Activated T-cell treated with anti-CD3 and anti-CD28 coated beads, Interleukin-2, amount 50 U/mL, for 4 hours (primary cell): ENCODE results near the gene LRRC72. TPM values are rescaled to one million over a fixed set of nuclear protein-coding genes. Genes with fewer than 3 reads are reported as not detected.
A peak's percentile ranks its signal among the peaks of the same experiment; 100 is the strongest.

Source experiments
- ATAC-seq, 2 donors: fragments of 200-7000 bp; cut with Tn5 transposase; one replicate each; pipeline ENCODE4 v1.10.0; 2021
- DNase-seq: peaks from one replicate; pipeline ENCODE4 v3.0.0-alpha.2; 2020
- H3K27me3 Mint-ChIP-seq: one replicate; pipeline ENCODE4 v1.8.0; 2021; ENCODE audit warnings: low read depth, mixed read lengths
- H3K36me3 Mint-ChIP-seq: one replicate; pipeline ENCODE4 v1.8.0; 2022; ENCODE audit warnings: mixed read lengths; ENCODE audit not compliant: insufficient read depth
- H3K4me1 Mint-ChIP-seq: one replicate; pipeline ENCODE4 v1.8.0; 2021; ENCODE audit warnings: low read depth, mixed read lengths
- H3K4me3 Mint-ChIP-seq: one replicate; pipeline ENCODE4 v1.8.0; 2021; ENCODE audit warnings: mild to moderate bottlenecking, moderate library complexity, mixed read lengths
- H3K9me3 Mint-ChIP-seq: one replicate; pipeline ENCODE4 v1.8.0; 2021; ENCODE audit warnings: mixed read lengths
- total RNA-seq, 3 donors: library from RNA; stranded (reverse); gene quantifications; one replicate each; pipeline ENCODE4 v1.2.1, GENCODE V29; 2021

The LRRC72 gene
- total RNA-seq, 3 donors from 2014 or later: not detected

- H3K9me3 Mint-ChIP-seq: no peaks in the 10 kb centered on the region
- no peak overlapping the region for H3K4me3 Mint-ChIP-seq
- H3K36me3 Mint-ChIP-seq: peaks cover 36% of the 10 kb centered on the region
- DNase-seq (no peak), ATAC-seq (no peak)
- no peaks in the 10 kb centered on the region for H3K27me3 Mint-ChIP-seq
- no peaks in the 10 kb centered on the region for H3K4me1 Mint-ChIP-seq
Measured at GRCh38 chr7:16603633-16604032, 77.0 kb downstream of the LRRC72 start.

GRCh38 chr7:16604054-16604453, 77.4 kb downstream of the LRRC72 start:
- ATAC-seq (no peak), DNase-seq (no peak)
- Mint-ChIP-seq H3K4me1 (no peaks in the 10 kb centered on the region), H3K27me3 (no peaks in the 10 kb centered on the region), H3K36me3 (peaks cover 36% of the 10 kb centered on the region), H3K4me3 (no peak overlapping the region), H3K9me3 (no peaks in the 10 kb centered on the region)

DNA sequence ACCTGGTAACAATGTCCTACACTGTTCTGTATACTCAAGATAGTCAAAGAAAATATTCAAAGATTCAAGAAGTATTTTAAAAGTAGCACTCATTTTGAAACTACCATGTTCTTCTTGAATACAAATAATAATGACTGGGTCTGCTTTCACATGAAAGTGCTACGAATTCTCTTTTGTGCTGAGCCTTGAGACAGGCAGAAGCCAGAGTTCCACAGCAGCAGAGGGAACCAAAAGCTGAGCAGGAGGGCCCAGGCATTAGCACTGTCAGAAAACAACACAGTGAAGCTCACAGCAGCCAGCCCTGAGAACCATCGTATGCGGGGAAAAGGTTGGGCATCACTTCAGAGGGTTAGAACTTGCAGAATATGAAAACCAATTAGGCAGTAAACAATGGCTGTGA, 80.1 kb downstream of the LRRC72 start:
- H3K36me3 Mint-ChIP-seq: peaks cover 34% of the 10 kb centered on the region
- no peaks in the 10 kb centered on the region for H3K4me1 Mint-ChIP-seq
- no peaks in the 10 kb centered on the region for H3K9me3 Mint-ChIP-seq
- no peaks in the 10 kb centered on the region for H3K27me3 Mint-ChIP-seq
- H3K4me3 Mint-ChIP-seq: no peak overlapping the region
- DNase-seq (no peak), ATAC-seq (no peak)

DNA sequence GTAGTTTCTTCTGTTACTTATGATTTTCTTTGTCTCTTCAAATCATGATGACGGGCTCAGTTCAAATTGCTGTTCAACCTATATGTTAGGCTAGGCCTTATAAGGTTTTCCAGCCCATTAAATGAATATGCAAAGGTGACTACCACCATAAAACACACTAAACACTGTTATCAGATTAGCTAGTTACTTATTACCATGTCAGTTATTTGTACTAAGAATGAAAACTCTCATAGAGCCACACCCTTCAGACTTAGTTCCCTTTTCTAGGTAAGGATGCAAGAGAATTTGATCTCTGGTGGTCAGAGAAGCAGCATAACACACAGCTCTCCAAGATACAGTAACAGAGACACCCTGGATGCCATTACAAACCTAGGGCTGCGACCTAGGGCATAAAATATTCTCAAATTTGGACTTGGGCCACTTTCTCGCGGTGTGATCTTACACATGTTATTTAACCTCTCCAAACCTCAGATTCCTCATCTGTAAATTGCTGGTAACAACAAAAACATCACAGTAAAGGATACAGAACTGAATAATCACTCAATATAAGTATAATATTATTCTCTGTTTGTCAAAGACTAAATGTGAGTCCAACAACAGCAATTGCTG, 83.3 kb downstream of the LRRC72 start:
- H3K36me3 Mint-ChIP-seq: peaks cover 32% of the 10 kb centered on the region
- DNase-seq (no peak), ATAC-seq (no peak)
- H3K4me3 Mint-ChIP-seq: no peak overlapping the region
- no peaks in the 10 kb centered on the region for H3K9me3 Mint-ChIP-seq
- no peaks in the 10 kb centered on the region for H3K27me3 Mint-ChIP-seq
- no peaks in the 10 kb centered on the region for H3K4me1 Mint-ChIP-seq

DNA sequence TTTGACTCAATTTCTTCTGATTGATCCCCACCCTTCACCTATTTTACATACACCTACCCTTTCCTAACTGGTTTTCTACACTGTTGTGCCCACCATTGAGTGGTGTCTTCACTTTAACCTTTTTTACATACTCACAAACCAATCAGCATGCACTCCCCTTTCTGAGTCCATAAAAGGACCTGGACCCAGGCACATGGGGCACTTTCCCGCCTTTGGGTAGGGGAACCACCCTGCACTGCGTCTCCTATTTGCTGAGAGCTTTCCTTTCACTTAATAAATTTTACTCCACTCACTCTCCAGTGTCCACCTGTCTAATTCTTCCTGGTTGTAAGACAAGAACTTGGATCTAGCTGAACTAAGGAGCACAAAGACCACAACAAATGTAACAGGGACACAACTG, 85.1 kb downstream of the LRRC72 start:
- no peak for DNase-seq
- Mint-ChIP-seq H3K36me3 (peaks cover 34% of the 10 kb centered on the region), H3K4me3 (no peak overlapping the region), H3K27me3 (no peaks in the 10 kb centered on the region), H3K9me3 (no peaks in the 10 kb centered on the region), H3K4me1 (no peaks in the 10 kb centered on the region)
- ATAC-seq: no peak

GRCh38 chr7:16615228-16615627, 88.6 kb downstream of the LRRC72 start:
- Mint-ChIP-seq H3K9me3 (no peaks in the 10 kb centered on the region), H3K27me3 (no peaks in the 10 kb centered on the region), H3K4me3 (no peak overlapping the region), H3K36me3 (peaks cover 36% of the 10 kb centered on the region), H3K4me1 (peaks cover 11% of the 10 kb centered on the region)
- no peak for ATAC-seq
- DNase-seq: no peak

- no peaks in the 10 kb centered on the region for H3K9me3 Mint-ChIP-seq
- no peaks in the 10 kb centered on the region for H3K27me3 Mint-ChIP-seq
- no peak for DNase-seq
- H3K4me1 Mint-ChIP-seq: peaks cover 14% of the 10 kb centered on the region
- peaks cover 36% of the 10 kb centered on the region for H3K36me3 Mint-ChIP-seq
- no peak overlapping the region for H3K4me3 Mint-ChIP-seq
- no peak for ATAC-seq
Measured at GRCh38 chr7:16616122-16616521, 89.5 kb downstream of the LRRC72 start.

DNA sequence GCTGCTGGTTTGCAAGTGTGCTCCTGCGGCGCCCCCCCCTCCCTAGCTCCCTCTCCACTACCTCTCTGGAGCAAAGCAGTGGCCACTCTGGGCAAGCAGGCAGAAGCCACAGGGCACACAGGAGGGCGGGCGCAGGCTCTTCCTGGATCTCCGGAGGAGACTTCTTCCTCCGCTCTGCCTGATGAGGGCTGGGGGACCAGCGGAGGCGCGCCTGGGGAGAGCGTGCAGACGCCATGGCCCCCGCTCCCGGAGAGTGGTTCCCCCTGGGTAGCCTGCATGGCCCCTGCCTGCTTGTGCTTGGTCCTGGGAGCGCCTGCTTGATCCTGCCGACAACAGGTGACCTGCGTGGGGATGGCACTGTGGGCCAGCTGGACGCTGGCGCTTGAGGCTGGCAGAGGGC, 89.9 kb downstream of the LRRC72 start:
- no peak overlapping the region for H3K4me3 Mint-ChIP-seq
- no peaks in the 10 kb centered on the region for H3K27me3 Mint-ChIP-seq
- H3K36me3 Mint-ChIP-seq: peaks cover 38% of the 10 kb centered on the region
- H3K4me1 Mint-ChIP-seq: peaks cover 14% of the 10 kb centered on the region
- no peak for ATAC-seq
- no peak for DNase-seq
- H3K9me3 Mint-ChIP-seq: no peaks in the 10 kb centered on the region

- DNase-seq (no peak), ATAC-seq (peak; percentile 98 to 99)
- no peaks in the 10 kb centered on the region for H3K27me3 Mint-ChIP-seq
- H3K9me3 Mint-ChIP-seq: no peaks in the 10 kb centered on the region
- H3K4me1 Mint-ChIP-seq: peaks cover 14% of the 10 kb centered on the region
- H3K4me3 Mint-ChIP-seq: no peak overlapping the region
- peaks cover 42% of the 10 kb centered on the region for H3K36me3 Mint-ChIP-seq
Measured at GRCh38 chr7:16619979-16620408, 93.4 kb downstream of the LRRC72 start.

DNA sequence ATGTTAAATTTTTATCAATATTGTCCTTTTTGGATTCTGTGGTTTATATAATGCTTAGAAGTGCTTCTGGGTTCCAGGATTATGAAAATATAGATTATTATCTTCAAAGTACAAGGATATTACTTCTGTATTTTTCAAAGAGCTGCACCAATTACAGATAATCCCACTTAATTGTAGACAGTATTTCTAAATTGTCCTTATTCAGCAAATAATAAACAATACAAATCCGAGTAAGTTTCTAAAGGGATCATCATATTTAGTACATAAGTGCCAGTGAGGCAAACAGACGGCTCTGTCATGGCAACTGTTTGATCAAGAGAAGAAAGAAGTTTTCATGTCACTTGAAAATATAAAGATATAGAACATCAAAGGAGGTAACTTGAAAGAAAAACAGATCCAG, 99.8 kb downstream of the LRRC72 start:
- Mint-ChIP-seq H3K9me3 (no peaks in the 10 kb centered on the region), H3K36me3 (peaks cover 20% of the 10 kb centered on the region), H3K4me1 (no peaks in the 10 kb centered on the region), H3K27me3 (no peaks in the 10 kb centered on the region), H3K4me3 (no peak overlapping the region)
- ATAC-seq (no peak), DNase-seq (no peak)

- no peak for ATAC-seq
- Mint-ChIP-seq H3K4me3 (no peak overlapping the region), H3K4me1 (no peaks in the 10 kb centered on the region), H3K36me3 (peaks cover 21% of the 10 kb centered on the region), H3K27me3 (no peaks in the 10 kb centered on the region), H3K9me3 (no peaks in the 10 kb centered on the region)
- DNase-seq: no peak
Measured at GRCh38 chr7:16627236-16627635, 100.6 kb downstream of the LRRC72 start.

DNA sequence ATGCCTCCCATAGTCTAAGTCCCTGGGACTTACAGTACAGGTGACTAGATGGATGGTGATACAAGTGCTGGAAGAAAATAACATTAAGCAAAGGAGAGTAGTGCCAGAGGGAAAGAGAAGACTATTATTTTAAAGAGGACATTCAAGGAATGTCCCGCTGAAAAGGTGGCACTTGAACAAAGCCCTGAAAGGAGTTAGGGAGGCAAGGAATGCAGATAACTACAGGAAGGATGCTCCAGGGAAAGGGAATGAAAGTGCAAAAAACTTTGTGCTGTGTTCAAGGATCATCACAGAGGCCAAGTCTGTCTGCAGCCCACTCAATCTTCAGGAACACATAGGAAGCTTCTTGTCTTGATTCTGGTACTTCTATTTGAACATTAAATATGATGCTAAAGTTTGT, 104.0 kb downstream of the LRRC72 start:
- Mint-ChIP-seq H3K4me3 (no peak overlapping the region), H3K27me3 (no peaks in the 10 kb centered on the region), H3K9me3 (no peaks in the 10 kb centered on the region), H3K4me1 (no peaks in the 10 kb centered on the region), H3K36me3 (peaks cover 11% of the 10 kb centered on the region)
- DNase-seq: no peak
- no peak for ATAC-seq

Other genes starting within 250 kb of the LRRC72 start
- 1 to 10 TPM in 2 of 3 donors, under 1 TPM in 1; 0.46 to 1.2 (median 1.2) TPM for gene CRPPA, start 105.3 kb upstream of the LRRC72 start, total RNA-seq
- gene SOSTDC1, start 61.1 kb upstream of the LRRC72 start, total RNA-seq: not detected
- gene ANKMY2, start 118.9 kb downstream of the LRRC72 start, total RNA-seq: 1 to 10 TPM; 5.7 to 7.1 (median 5.7) TPM
- 100 to 1,000 TPM; 116 to 135 (median 127) TPM for gene BZW2, start 119.4 kb downstream of the LRRC72 start, total RNA-seq
- gene TSPAN13, start 226.9 kb downstream of the LRRC72 start, total RNA-seq: 1 to 10 TPM; 3.5 to 4.7 (median 4.0) TPM